ENCODE data around the gene LGMN. TPM values are rescaled to one million over a fixed set of nuclear protein-coding genes. Genes with fewer than 3 reads are reported as not detected.
A peak's percentile ranks its signal among the peaks of the same experiment; 100 is the strongest.
"Not testable (repeated sequence)": the region's sequence is repeated elsewhere in the genome, so short reads cannot be mapped to it uniquely, and the experiment has no call there.

Gene LGMN
- polyA plus RNA-seq, 1 of the 3 experiments (the other 2 are of a cell fraction), result 76.3 TPM

DNA sequence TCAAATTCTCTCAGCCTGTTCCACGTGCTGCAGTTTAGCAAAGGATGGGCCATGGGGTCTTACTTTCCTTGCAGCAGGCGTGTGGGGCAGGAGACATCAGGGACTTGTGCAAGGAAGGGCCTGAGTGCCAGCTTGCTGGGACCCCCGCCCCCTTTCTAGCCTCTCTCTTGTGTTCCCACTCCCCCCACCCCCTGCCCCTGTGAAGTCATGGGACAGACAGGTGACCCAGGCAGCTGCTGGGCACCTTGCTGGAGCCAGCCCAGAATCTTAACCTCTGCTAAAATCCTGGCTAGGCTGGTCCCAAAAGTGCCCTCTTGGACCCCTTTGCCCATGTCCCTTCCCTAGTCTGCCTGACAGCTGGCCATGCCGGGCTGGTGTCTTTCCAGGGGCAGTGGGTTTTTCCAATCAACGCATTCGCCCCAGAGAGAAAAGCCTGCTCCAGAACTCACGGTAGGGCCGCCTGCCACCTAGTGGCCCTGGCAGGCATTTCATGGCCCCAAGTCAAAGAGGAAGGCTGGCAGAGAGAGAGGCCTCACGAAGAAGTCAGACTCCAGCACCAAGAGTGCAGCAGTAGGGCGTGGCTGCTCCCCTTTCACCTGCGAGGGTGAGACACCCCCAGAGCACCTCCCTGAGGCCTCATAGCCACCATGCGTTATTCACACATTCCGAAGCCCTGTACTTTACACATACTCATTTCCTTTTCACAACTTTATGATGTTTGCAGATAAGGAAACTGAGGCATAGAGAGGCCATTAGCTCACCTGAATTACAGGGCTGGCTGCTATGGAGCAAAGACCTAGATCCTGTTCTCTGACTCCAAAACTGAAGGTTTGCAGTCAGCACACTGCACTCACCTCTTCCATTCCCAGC lies 67.4 kb downstream of the LGMN start:
- peaks cover 6% of the 10 kb centered on the region for H3F3A ChIP-seq (replicated peaks; ENCODE audit: insufficient read depth)
- H3K4me1 ChIP-seq (ENCODE audit: control insufficient read depth in 1 of 2, insufficient read depth in 2 of 2, low read depth in 1 of 2, low read length in 1 of 2), result no peaks in the 10 kb centered on the region
- no peak overlapping the region for H3K9ac ChIP-seq
- no peak overlapping the region for H2AFZ ChIP-seq (ENCODE audit: low read depth)
- ChIA-PET POLR2A (no interaction called here), CTCF (interaction anchor here (0.6 to 2.6 kb wide), 17 partner anchors 9 to 541 kb away, joined by 3 to 15 read pairs (median 4); no protein-coding TSS in a partner anchor)
- no peaks in the 10 kb centered on the region for H3K9me2 ChIP-seq
- H4K20me1 ChIP-seq (ENCODE audit: insufficient read depth), result no peaks in the 10 kb centered on the region
- TF ChIP-seq RAD21 (IDR thresholded peaks at IDR 0.05; ENCODE audit: low read length) (peak; percentile 83), TAF1 (IDR thresholded peaks at IDR 0.05; ENCODE audit: borderline replicate concordance, low read depth, low read length) (no peak), SMC3 (IDR thresholded peaks at IDR 0.05; ENCODE audit: low read depth, low read length) (peak; percentile 77), FOSL2 (IDR thresholded peaks at IDR 0.05; ENCODE audit: borderline replicate concordance, low read depth) (no peak), NFIC (IDR thresholded peaks at IDR 0.05; ENCODE audit: borderline replicate concordance) (no peak)
- TF ChIP-seq, protein P1, sequence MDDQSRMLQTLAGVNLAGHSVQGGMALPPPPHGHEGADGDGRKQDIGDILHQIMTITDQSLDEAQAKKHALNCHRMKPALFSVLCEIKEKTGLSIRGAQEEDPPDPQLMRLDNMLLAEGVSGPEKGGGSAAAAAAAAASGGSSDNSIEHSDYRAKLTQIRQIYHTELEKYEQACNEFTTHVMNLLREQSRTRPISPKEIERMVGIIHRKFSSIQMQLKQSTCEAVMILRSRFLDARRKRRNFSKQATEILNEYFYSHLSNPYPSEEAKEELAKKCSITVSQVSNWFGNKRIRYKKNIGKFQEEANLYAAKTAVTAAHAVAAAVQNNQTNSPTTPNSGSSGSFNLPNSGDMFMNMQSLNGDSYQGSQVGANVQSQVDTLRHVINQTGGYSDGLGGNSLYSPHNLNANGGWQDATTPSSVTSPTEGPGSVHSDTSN (IDR thresholded peaks at IDR 0.05), result no peak
- TF ChIP-seq, protein P2, sequence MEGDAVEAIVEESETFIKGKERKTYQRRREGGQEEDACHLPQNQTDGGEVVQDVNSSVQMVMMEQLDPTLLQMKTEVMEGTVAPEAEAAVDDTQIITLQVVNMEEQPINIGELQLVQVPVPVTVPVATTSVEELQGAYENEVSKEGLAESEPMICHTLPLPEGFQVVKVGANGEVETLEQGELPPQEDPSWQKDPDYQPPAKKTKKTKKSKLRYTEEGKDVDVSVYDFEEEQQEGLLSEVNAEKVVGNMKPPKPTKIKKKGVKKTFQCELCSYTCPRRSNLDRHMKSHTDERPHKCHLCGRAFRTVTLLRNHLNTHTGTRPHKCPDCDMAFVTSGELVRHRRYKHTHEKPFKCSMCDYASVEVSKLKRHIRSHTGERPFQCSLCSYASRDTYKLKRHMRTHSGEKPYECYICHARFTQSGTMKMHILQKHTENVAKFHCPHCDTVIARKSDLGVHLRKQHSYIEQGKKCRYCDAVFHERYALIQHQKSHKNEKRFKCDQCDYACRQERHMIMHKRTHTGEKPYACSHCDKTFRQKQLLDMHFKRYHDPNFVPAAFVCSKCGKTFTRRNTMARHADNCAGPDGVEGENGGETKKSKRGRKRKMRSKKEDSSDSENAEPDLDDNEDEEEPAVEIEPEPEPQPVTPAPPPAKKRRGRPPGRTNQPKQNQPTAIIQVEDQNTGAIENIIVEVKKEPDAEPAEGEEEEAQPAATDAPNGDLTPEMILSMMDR (IDR thresholded peaks at IDR 0.05), result peak; percentile 90
- H3K4me2 ChIP-seq, result no peak overlapping the region
- no peak overlapping the region for H3K27ac ChIP-seq (ENCODE audit: low read depth in 2 of 2, low read length in 1 of 2)
- H3K27me3 ChIP-seq (ENCODE audit: insufficient read depth), result no peaks in the 10 kb centered on the region
- H3K4me3 ChIP-seq (ENCODE audit: low read depth in 2 of 2, low read length in 1 of 2), result no peak overlapping the region
- H3K79me2 ChIP-seq (ENCODE audit: insufficient read depth), result no peaks in the 10 kb centered on the region
- H3K9me3 ChIP-seq, result no peaks in the 10 kb centered on the region
- peaks cover 0 to 6% of the 10 kb centered on the region in 2 experiments for H3K36me3 ChIP-seq (replicated peaks in 1 of 2; ENCODE audit: control insufficient read depth in 1 of 2, insufficient read depth in 2 of 2, low read length in 1 of 2)
- 46% methylated on average over 13 of the region's 13 CpGs for WGBS (ENCODE audit: low lambda C conversion rate)
- peak; percentile 79 for DNase-seq

- CTCF ChIA-PET, result interaction anchor here (1.0 to 2.6 kb wide), 12 partner anchors 9 to 540 kb away, joined by 3 to 15 read pairs (median 4); no protein-coding TSS in a partner anchor
- POLR2A ChIA-PET, result not testable (repeated sequence)
- WGBS (ENCODE audit: low lambda C conversion rate), result 71% methylated on average over 3 of the region's 4 CpGs
Measured at GRCh38 chr14:92680330-92680729, 68.1 kb downstream of the LGMN start.

More at GRCh38 chr14:92680330-92680729, 68.1 kb downstream of the LGMN start:
- not testable (repeated sequence) for H3K9ac ChIP-seq; H3K36me3 ChIP-seq (replicated peaks in 1 of 2; ENCODE audit: control insufficient read depth in 1 of 2, insufficient read depth in 2 of 2, low read length in 1 of 2); H3K4me3 ChIP-seq (ENCODE audit: low read depth in 2 of 2, low read length in 1 of 2); H2AFZ ChIP-seq (ENCODE audit: low read depth); H3K9me3 ChIP-seq; H3K4me2 ChIP-seq; H4K20me1 ChIP-seq (ENCODE audit: insufficient read depth); H3K27ac ChIP-seq (ENCODE audit: low read depth in 2 of 2, low read length in 1 of 2); H3K27me3 ChIP-seq (ENCODE audit: insufficient read depth); H3K79me2 ChIP-seq (ENCODE audit: insufficient read depth); H3F3A ChIP-seq (replicated peaks; ENCODE audit: insufficient read depth); H3K9me2 ChIP-seq; H3K4me1 ChIP-seq (ENCODE audit: control insufficient read depth in 1 of 2, insufficient read depth in 2 of 2, low read depth in 1 of 2, low read length in 1 of 2); DNase-seq
